GM12878 (cell line): Measurements from ENCODE around the gene MEIKIN. TPM values are rescaled to one million over a fixed set of nuclear protein-coding genes. Genes with fewer than 3 reads are reported as not detected.

Experiments
- ATAC-seq: fragments of 200-7000 bp; cut with Tn5 transposase; 3 replicates; pipeline ENCODE4 v1.9.1; 2020; ENCODE audit warnings: mild to moderate bottlenecking, moderate library complexity
- BruUV-seq: library from RNA; stranded (reverse); fragments of 400-500 nt; replicated peaks from 2 replicates; lab custom pipeline; 2021; lab: Mats Ljungman, UMichigan
- CTCF ChIA-PET: fragments of 300-600 bp; sonication (Branson Sonifier 250); formaldehyde crosslinking; extraction: SDS; loops from one replicate; lab custom pipeline; 2021; ENCODE audit warnings: inconsistent platforms; lab: Yijun Ruan, JAX
- POLR2A ChIA-PET: fragments of 350-600 bp; formaldehyde crosslinking; extraction: SDS; loops from one replicate; lab custom pipeline; 2021; ENCODE audit warnings: inconsistent platforms; lab: Charles Lee
- RAD21 ChIA-PET: fragments of 300-600 bp; sonication (Branson Sonifier 250); formaldehyde crosslinking; loops from one replicate; lab custom pipeline; 2023; ENCODE audit warnings: antibody characterized with exemption; ENCODE audit not compliant: unreplicated experiment; lab: Charles Lee
- SMC1A ChIA-PET: fragments of 300-600 bp; sonication (Branson Sonifier 250); formaldehyde crosslinking; loops from one replicate; lab custom pipeline; 2023; ENCODE audit not compliant: unreplicated experiment, uncharacterized antibody; lab: Charles Lee
- DNase-seq: peaks from one replicate; pipeline ENCODE4 v3.0.0-alpha.2; 2011; ENCODE audit warnings: low read depth, low spot score
- FAIRE-seq: peaks from 3 replicates; lab custom pipeline; 2011; peaks lifted over from hg19 to GRCh38; lab: Jason Lieb, UNC
- H2AFZ ChIP-seq: 2 replicates; pipeline ENCODE4 v1.6.0; 2011; ENCODE audit warnings: low read depth, low read length, control low read depth; ENCODE audit not compliant: control insufficient read depth
- H3K27ac ChIP-seq: 2 replicates; pipeline ENCODE4 v1.5.1; 2011; ENCODE audit warnings: control low read depth; ENCODE audit not compliant: control insufficient read depth, insufficient read depth
- H3K27me3 ChIP-seq, 2 experiments: replicated peaks in 1 of 2; 2 replicates each; pipeline versions ENCODE4 v1.6.0 to v1.6.1; 2011; ENCODE audit warnings: low read length in 1 of 2; ENCODE audit not compliant: control insufficient read depth in 2 of 2, insufficient read depth in 2 of 2
- H3K36me3 ChIP-seq, 2 experiments: 2 replicates each; pipeline ENCODE4 v1.5.1; 2011; ENCODE audit warnings: low read length in 1 of 2; ENCODE audit not compliant: control insufficient read depth in 2 of 2, insufficient read depth in 2 of 2
- H3K4me1 ChIP-seq: 2 replicates; pipeline ENCODE4 v1.6.1; 2011; ENCODE audit warnings: mild to moderate bottlenecking, low read length, moderate library complexity, mixed read lengths; ENCODE audit not compliant: control insufficient read depth, insufficient read depth
- H3K4me2 ChIP-seq: 2 replicates; pipeline ENCODE4 v1.6.0; 2011; ENCODE audit warnings: control low read depth; ENCODE audit not compliant: control insufficient read depth, insufficient read depth
- H3K4me3 ChIP-seq: fragments of 200-600 bp; sonication (generic); 2 replicates; pipeline ENCODE4 v1.5.1; 2016
- H3K79me2 ChIP-seq: 2 replicates; pipeline ENCODE4 v1.6.0; 2011; ENCODE audit warnings: low read length; ENCODE audit not compliant: control insufficient read depth, insufficient read depth
- H3K9ac ChIP-seq: 2 replicates; pipeline ENCODE4 v1.8.0; 2011; ENCODE audit warnings: low read length, control low read depth, mixed read lengths; ENCODE audit not compliant: control insufficient read depth, insufficient read depth
- H3K9me3 ChIP-seq: replicated peaks from 3 replicates; pipeline ENCODE4 v1.5.1; 2011; ENCODE audit warnings: mild to moderate bottlenecking, low read length; ENCODE audit not compliant: control insufficient read depth, insufficient read depth
- H4K20me1 ChIP-seq: 2 replicates; pipeline ENCODE4 v1.6.0; 2011; ENCODE audit not compliant: control insufficient read depth, insufficient read depth
- ASH2L ChIP-seq: fragments of 300-600, 200-600 bp; sonication (generic); IDR thresholded peaks from 2 replicates; pipeline ENCODE4 v1.6.1; 2017; ENCODE audit warnings: low read depth, mild to moderate bottlenecking, borderline replicate concordance
- CEBPB ChIP-seq, 2 experiments: fragments of 150-350 bp in 1 of 2; IDR thresholded peaks; 2 replicates each; pipeline ENCODE4 v1.6.1; 2012 to 2014; ENCODE audit warnings: low read depth in 2 of 2, low read length in 2 of 2, borderline replicate concordance in 1 of 2, inconsistent platforms in 1 of 2
- CHD4 ChIP-seq: fragments of 200-600 bp; sonication (generic); IDR thresholded peaks from 2 replicates; pipeline ENCODE4 v1.6.1; 2016; ENCODE audit warnings: mild to moderate bottlenecking
- EED ChIP-seq: sonication (generic); IDR thresholded peaks from 2 replicates; pipeline ENCODE4 v1.6.1; 2016; ENCODE audit warnings: antibody characterized with exemption, low read depth
- ZNF687 ChIP-seq: fragments of 450-650 bp; IDR thresholded peaks from 2 replicates; pipeline ENCODE4 v1.6.1; 2017; ENCODE audit warnings: mild to moderate bottlenecking, moderate library complexity
- WGBS: methylation state at CpG from one replicate; pipeline ENCODE4 v1.1.6; 2016; ENCODE audit warnings: low lambda C conversion rate; ENCODE audit not compliant: insufficient replicate concordance, insufficient coverage; ENCODE audit errors: missing lambda C conversion rate; 5-methylcytosine and 5-hydroxymethylcytosine counted together
- in situ Hi-C: fragments of 300-500 bp; cut with MboI; formaldehyde crosslinking; loops from 9 replicates; pipeline ENCODE4 v1.14.3; 2018; ENCODE audit warnings: mixed read lengths
- intact Hi-C: fragments of 100-400 bp; cut with micrococcal nuclease; formaldehyde crosslinking; loops from one replicate; pipeline ENCODE4 v1.14.2; 2022; ENCODE audit not compliant: unreplicated experiment
- polyA plus RNA-seq, 11 experiments: library from polyadenylated mRNA; depleted of rRNA in 4 of 11; unstranded in 6 of 11; stranded (reverse) in 5 of 11; fragments of >200 nt; fragmentation: Nextera tagmentation in 4 of 11; fragmentation: Illumina TruSeq in 1 of 11; extraction: Ambion mirVana in 4 of 11; extraction: Trizol in 1 of 11; gene quantifications; 1 replicate in 1 of 11; 2 replicates in 10 of 11; pipeline versions ENCODE4 v1.2.1 to v1.2.3, GENCODE V29; 2011 to 2016; ENCODE audit warnings: inconsistent platforms in 2 of 11, missing spikeins in 2 of 11, low read depth in 1 of 11
- total RNA-seq, 4 experiments: library from RNA; depleted of rRNA in 3 of 4; stranded (reverse); fragments of >200 nt in 3 of 4; fragmentation: Illumina TruSeq in 1 of 4; extraction: Trizol in 1 of 4; gene quantifications; 2 replicates each; pipeline versions ENCODE4 v1.2.1 to v1.2.3, GENCODE V29; 2013 to 2021

MEIKIN gene
- total and polyA plus RNA-seq, 10 of the 15 experiments (the other 5 are each of a cell fraction or from before 2014, with no cell fraction given): not detected

GRCh38 chr5:131765261-131765660 is 180.2 kb downstream of the MEIKIN start (continued):
- TF ChIP-seq ZNF687 (no peak), EED (no peak), CHD4 (no peak)

GRCh38 chr5:131763968-131764367 is 181.5 kb downstream of the MEIKIN start:
- FAIRE-seq (no peak), DNase-seq (no peak), ATAC-seq (no peak)
- WGBS: 100% methylated on average over 3 of the region's 3 CpGs
- no peaks in the 10 kb centered on the region for H4K20me1 ChIP-seq
- H3K36me3 ChIP-seq: peaks cover 0 to 2% of the 10 kb centered on the region in 2 experiments; a peak in 2 of 4 replicates
- peaks cover 8% of the 10 kb centered on the region; the same call in 2 of the 3 replicates for H3K9me3 ChIP-seq
- H3K4me3 ChIP-seq: no peak overlapping the region
- peaks cover 27% of the 10 kb centered on the region for H3K79me2 ChIP-seq
- ChIA-PET POLR2A (interaction anchor here (0.6 kb wide), 1 partner anchor 452 kb away, joined by 3 read pairs; no protein-coding TSS in a partner anchor), SMC1A (no interaction called here), CTCF (no interaction called here), RAD21 (no interaction called here)
- H3K27ac ChIP-seq: no peak overlapping the region
- H3K27me3 ChIP-seq: no peaks in the 10 kb centered on the region
- H3K4me2 ChIP-seq: no peak overlapping the region
- peaks cover under 1% of the 10 kb centered on the region; the same call in 1 of the 2 replicates for H3K4me1 ChIP-seq
- in situ Hi-C loops: no loop called here
- no peak overlapping the region for H3K9ac ChIP-seq
- TF ChIP-seq CEBPB (IDR thresholded peaks at IDR 0.05; ENCODE audit: borderline replicate concordance in 1 of 2, low read depth in 2 of 2, low read length in 2 of 2) (no peak), ASH2L (no peak)
- BruUV-seq: no TSS peak
- no peak overlapping the region for H2AFZ ChIP-seq
- intact Hi-C loops: no loop called here
